Epidermal melanocyte (primary cell): ENCODE measurements around the gene ASB8.

Experiments
- DNase-seq: peaks from one replicate; pipeline ENCODE4 v3.0.0; 2011; ENCODE audit warnings: low spot score; ENCODE audit not compliant: insufficient read length

The ASB8 gene

DNA sequence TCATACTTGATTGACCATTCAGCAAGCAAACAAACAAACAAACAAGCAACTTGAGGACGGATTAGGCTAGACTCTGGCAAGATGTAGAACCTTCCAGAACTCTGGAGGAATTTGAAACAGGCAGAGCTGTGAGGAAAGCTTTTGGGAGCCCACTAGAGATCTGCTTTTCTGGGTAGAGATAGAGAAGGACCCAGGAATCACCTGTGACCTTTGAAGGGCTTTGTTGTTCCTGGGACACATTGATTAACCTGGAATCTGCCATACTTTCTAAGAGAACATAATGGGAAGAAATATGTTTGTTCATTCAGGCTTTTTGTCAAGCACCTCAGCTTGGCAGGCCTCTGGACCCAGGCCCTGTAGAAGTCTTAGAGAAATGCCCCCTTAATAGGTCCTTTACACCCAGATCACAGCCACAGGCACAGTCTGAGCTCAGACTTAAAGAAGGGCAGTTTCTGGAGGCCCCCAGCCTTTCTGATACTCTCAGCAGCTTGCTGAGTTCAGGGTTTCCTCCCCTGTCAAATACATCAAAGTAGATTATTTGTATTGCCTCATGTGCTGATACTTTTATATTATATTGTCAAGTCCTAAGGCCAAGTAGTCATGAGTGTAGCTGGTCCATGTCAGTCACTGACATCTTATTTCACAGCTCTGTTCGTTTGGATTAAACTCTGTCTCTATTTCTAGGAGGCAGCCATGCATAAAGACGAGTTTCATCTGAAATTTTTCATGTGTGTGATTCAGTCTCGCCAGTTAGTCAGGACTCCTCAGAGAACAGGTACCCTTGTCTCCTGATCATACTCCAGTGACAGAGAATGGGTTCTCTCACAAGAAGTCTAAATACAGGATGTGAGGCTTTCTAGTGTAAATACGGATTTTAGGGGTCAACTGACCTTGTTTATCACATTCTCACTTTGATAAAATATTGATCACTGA, 50.4 kb downstream of the ASB8 start:
- DNase-seq, result no peak

- DNase-seq, result peak; percentile 52
Measured at GRCh38 chr12:48105867-48106680, 51.2 kb downstream of the ASB8 start, which contains the start of gene SENP1. TSS of gene SENP1 (minus strand) at chr12:48106079. CDS start at chr12:48101472, 4,607 bp downstream.

- DNase-seq, result peak; percentile 18
Measured at GRCh38 chr12:48105321-48105866, 51.9 kb downstream of the ASB8 start.

GRCh38 chr12:48104531-48104930, 52.8 kb downstream of the ASB8 start:
- no peak for DNase-seq
